Measurements from ENCODE around the gene ELP2. TPM values are rescaled to one million over a fixed set of nuclear protein-coding genes. Genes with fewer than 3 reads are reported as not detected.
A peak's percentile ranks its signal among the peaks of the same experiment; 100 is the strongest.
"Not testable (repeated sequence)": the region's sequence is repeated elsewhere in the genome, so short reads cannot be mapped to it uniquely, and the experiment has no call there.

Gene ELP2
- 72.9 and 89.4 TPM in 2 replicates for total RNA-seq

- DNase-seq (ENCODE audit: low read depth) (peak; percentile 77), FAIRE-seq (no peak)
- TF ChIP-seq, protein P1, sequence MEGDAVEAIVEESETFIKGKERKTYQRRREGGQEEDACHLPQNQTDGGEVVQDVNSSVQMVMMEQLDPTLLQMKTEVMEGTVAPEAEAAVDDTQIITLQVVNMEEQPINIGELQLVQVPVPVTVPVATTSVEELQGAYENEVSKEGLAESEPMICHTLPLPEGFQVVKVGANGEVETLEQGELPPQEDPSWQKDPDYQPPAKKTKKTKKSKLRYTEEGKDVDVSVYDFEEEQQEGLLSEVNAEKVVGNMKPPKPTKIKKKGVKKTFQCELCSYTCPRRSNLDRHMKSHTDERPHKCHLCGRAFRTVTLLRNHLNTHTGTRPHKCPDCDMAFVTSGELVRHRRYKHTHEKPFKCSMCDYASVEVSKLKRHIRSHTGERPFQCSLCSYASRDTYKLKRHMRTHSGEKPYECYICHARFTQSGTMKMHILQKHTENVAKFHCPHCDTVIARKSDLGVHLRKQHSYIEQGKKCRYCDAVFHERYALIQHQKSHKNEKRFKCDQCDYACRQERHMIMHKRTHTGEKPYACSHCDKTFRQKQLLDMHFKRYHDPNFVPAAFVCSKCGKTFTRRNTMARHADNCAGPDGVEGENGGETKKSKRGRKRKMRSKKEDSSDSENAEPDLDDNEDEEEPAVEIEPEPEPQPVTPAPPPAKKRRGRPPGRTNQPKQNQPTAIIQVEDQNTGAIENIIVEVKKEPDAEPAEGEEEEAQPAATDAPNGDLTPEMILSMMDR (IDR thresholded peaks at IDR 0.05; ENCODE audit: insufficient read depth, low read length, severe bottlenecking): no peak
- Histone ChIP-seq H3K4me3 (ENCODE audit: low read depth, low read length) (peak within 1 kb of the TSS; percentile 90), H3K27me3 (ENCODE audit: control insufficient read depth, insufficient read depth, low read length) (no peaks in the 10 kb centered on the region), H3K36me3 (ENCODE audit: control insufficient read depth, insufficient read depth, low read length) (peaks cover 4% of the 10 kb centered on the region)
These were observed at the start of gene ELP2, which contains the start of gene SLC39A6 for GRCh38 chr18:36129300-36130038. Gene ELP2 (plus strand): TSS chr18:36129899. CDS start chr18:36129934, 35 bp downstream. Gene SLC39A6 (minus strand): TSS chr18:36129340. CDS start chr18:36127007, 2,333 bp downstream.

GRCh38 chr18:36081118-36081517, 48.6 kb upstream of the ELP2 start:
- not testable (repeated sequence) for H3K36me3 ChIP-seq (ENCODE audit: control insufficient read depth, insufficient read depth, low read length); FAIRE-seq

GRCh38 chr18:36083729-36084128, 46.0 kb upstream of the ELP2 start:
- H3K36me3 ChIP-seq (ENCODE audit: control insufficient read depth, insufficient read depth, low read length): no peaks in the 10 kb centered on the region
- DNase-seq (ENCODE audit: low read depth): no peak
- H3K4me3 ChIP-seq (ENCODE audit: low read depth, low read length): no peak overlapping the region
- TF ChIP-seq, protein P1 (IDR thresholded peaks at IDR 0.05; ENCODE audit: insufficient read depth, low read length, severe bottlenecking): no peak
- no peaks in the 10 kb centered on the region for H3K27me3 ChIP-seq (ENCODE audit: control insufficient read depth, insufficient read depth, low read length)
- FAIRE-seq: no peak

More at GRCh38 chr18:36081118-36081517, 48.6 kb upstream of the ELP2 start:
- H3K27me3 ChIP-seq (ENCODE audit: control insufficient read depth, insufficient read depth, low read length); DNase-seq (ENCODE audit: low read depth); H3K4me3 ChIP-seq (ENCODE audit: low read depth, low read length): not testable (repeated sequence)

- DNase-seq (ENCODE audit: low read depth) (no peak), FAIRE-seq (no peak)
- TF ChIP-seq, protein P1 (IDR thresholded peaks at IDR 0.05; ENCODE audit: insufficient read depth, low read length, severe bottlenecking): no peak
- H3K4me3 ChIP-seq (ENCODE audit: low read depth, low read length): no peak overlapping the region
- no peaks in the 10 kb centered on the region for H3K27me3 ChIP-seq (ENCODE audit: control insufficient read depth, insufficient read depth, low read length)
- H3K36me3 ChIP-seq (ENCODE audit: control insufficient read depth, insufficient read depth, low read length): no peaks in the 10 kb centered on the region
These were observed 44.5 kb upstream of the ELP2 start for GRCh38 chr18:36085195-36085594.

DNA sequence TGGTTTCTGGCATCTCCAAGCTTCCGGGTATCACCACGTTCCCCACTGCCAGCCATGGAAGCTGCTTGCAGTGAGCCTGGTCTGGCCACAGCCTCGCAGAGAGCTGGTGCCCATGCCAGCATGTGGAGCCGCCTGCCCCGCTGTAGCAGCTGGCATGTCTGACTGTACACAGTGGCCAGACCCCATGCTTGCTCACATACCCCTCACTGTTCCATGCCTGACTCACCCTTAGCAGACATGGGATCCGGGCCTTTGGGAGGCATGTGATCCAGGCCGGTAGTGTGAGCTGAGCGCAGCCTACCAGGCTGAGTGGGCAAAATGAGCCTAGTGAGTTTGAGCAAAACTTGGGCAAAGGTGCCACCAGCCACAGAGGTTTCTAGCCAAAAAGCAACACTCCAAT, 43.5 kb upstream of the ELP2 start:
- no peak for FAIRE-seq
- TF ChIP-seq, protein P1 (IDR thresholded peaks at IDR 0.05; ENCODE audit: insufficient read depth, low read length, severe bottlenecking): no peak
- H3K27me3 ChIP-seq (ENCODE audit: control insufficient read depth, insufficient read depth, low read length): no peaks in the 10 kb centered on the region

DNA sequence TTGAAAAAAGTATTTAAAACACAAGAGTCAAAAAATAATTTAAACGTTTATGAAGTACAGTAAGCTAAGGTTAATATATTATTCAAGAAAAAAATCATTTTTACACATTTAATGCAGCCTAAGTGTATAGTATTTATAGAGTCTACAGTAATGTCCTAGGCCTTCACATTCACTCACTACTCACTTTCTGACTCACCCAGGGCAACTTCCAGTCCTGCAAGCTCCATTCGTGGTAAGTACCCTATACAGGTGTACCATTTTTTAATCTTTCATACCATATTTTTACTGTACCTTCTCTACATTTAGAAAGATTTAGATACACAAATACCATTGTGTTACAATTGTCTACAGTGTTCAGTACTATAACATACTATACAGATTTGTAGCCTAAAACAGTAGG, 41.4 kb upstream of the ELP2 start:
- TF ChIP-seq, protein P1 (IDR thresholded peaks at IDR 0.05; ENCODE audit: insufficient read depth, low read length, severe bottlenecking): no peak
- Histone ChIP-seq H3K4me3 (ENCODE audit: low read depth, low read length) (no peak overlapping the region), H3K36me3 (ENCODE audit: control insufficient read depth, insufficient read depth, low read length) (no peaks in the 10 kb centered on the region), H3K27me3 (ENCODE audit: control insufficient read depth, insufficient read depth, low read length) (no peaks in the 10 kb centered on the region)
- DNase-seq (ENCODE audit: low read depth) (peak; percentile 78), FAIRE-seq (no peak)

More for the DNA sequence above, 43.5 kb upstream of the ELP2 start:
- DNase-seq (ENCODE audit: low read depth): no peak
- Histone ChIP-seq H3K36me3 (ENCODE audit: control insufficient read depth, insufficient read depth, low read length) (no peaks in the 10 kb centered on the region), H3K4me3 (ENCODE audit: low read depth, low read length) (no peak overlapping the region)

Measured in bronchial epithelial cell (primary cell).